CD14-positive monocyte (primary cell): ENCODE results near the gene PIK3R1. TPM values are rescaled to one million over a fixed set of nuclear protein-coding genes. Genes with fewer than 3 reads are reported as not detected.

Source experiments
- DNase-seq, 3 donors: peaks; one replicate each; pipeline ENCODE4 v3.0.0-alpha.2; 2011 to 2022
- H2AFZ ChIP-seq: 2 replicates; pipeline ENCODE4 v1.6.0; 2012; ENCODE audit warnings: mild to moderate bottlenecking, low read depth, low read length, inconsistent platforms; ENCODE audit not compliant: insufficient read depth, poor library complexity, severe bottlenecking
- H3K27ac ChIP-seq, 2 donors: 1 replicate in 1 of 2; 2 replicates in 1 of 2; pipeline ENCODE4 v1.5.1; 2012 to 2013; ENCODE audit warnings: low read length in 2 of 2, control low read depth in 1 of 2, inconsistent platforms in 1 of 2, low read depth in 1 of 2, mild to moderate bottlenecking in 1 of 2
- H3K27me3 ChIP-seq, 2 donors: one replicate each; pipeline versions ENCODE4 v1.6.0 to v1.6.1; 2011 to 2013; ENCODE audit warnings: low read length in 2 of 2; ENCODE audit not compliant: control insufficient read depth in 2 of 2, insufficient read depth in 2 of 2
- H3K36me3 ChIP-seq, 2 donors: replicated peaks in 1 of 2; 1 replicate in 1 of 2; 2 replicates in 1 of 2; pipeline versions ENCODE4 v1.5.1 to v1.6.1; 2012 to 2013; ENCODE audit warnings: low read length in 2 of 2, control low read depth in 1 of 2, inconsistent platforms in 1 of 2, mild to moderate bottlenecking in 1 of 2; ENCODE audit not compliant: insufficient read depth in 2 of 2, control insufficient read depth in 1 of 2
- H3K4me1 ChIP-seq, 2 donors: 1 replicate in 1 of 2; 2 replicates in 1 of 2; pipeline versions ENCODE4 v1.5.1 to v1.6.1; 2012 to 2013; ENCODE audit warnings: low read length in 2 of 2, control low read depth in 1 of 2, inconsistent platforms in 1 of 2, mild to moderate bottlenecking in 1 of 2, moderate library complexity in 1 of 2; ENCODE audit not compliant: insufficient read depth in 2 of 2, control insufficient read depth in 1 of 2
- H3K4me2 ChIP-seq: replicated peaks from 2 replicates; pipeline ENCODE3; 2012; ENCODE audit warnings: low read length, moderate library complexity, mild to moderate bottlenecking; ENCODE audit not compliant: poor library complexity, severe bottlenecking; ENCODE audit errors: extremely low read depth
- H3K4me3 ChIP-seq, 3 experiments: fragments of 200-600 bp in 1 of 3; sonication (generic) in 1 of 3; replicated peaks in 1 of 3; 1 replicate in 2 of 3; 2 replicates in 1 of 3; pipeline ENCODE4 v1.5.1; 2011 to 2013; ENCODE audit warnings: low read length in 3 of 3, mild to moderate bottlenecking in 3 of 3, control low read depth in 2 of 3, low read depth in 2 of 3, inconsistent platforms in 1 of 3, moderate library complexity in 1 of 3
- H3K79me2 ChIP-seq: 2 replicates; pipeline ENCODE4 v1.6.0; 2012; ENCODE audit warnings: mild to moderate bottlenecking, control low read depth, inconsistent platforms, low read length, moderate library complexity; ENCODE audit not compliant: insufficient read depth
- H3K9ac ChIP-seq: 2 replicates; pipeline ENCODE4 v1.6.0; 2017; ENCODE audit warnings: low read length, mild to moderate bottlenecking; ENCODE audit not compliant: insufficient read depth, poor library complexity, severe bottlenecking
- H3K9me3 ChIP-seq, 2 donors: replicated peaks in 1 of 2; 1 replicate in 1 of 2; 2 replicates in 1 of 2; pipeline versions ENCODE4 v1.5.1 to v1.6.1; 2012 to 2013; ENCODE audit warnings: low read length in 2 of 2, control low read depth in 1 of 2; ENCODE audit not compliant: control insufficient read depth in 1 of 2, insufficient read depth in 1 of 2
- H4K20me1 ChIP-seq: 2 replicates; pipeline ENCODE4 v1.6.0; 2012; ENCODE audit warnings: mild to moderate bottlenecking, low read length, control low read depth, moderate library complexity; ENCODE audit not compliant: insufficient read depth
- H3K27ac Mint-ChIP-seq, 7 donors: one replicate each; pipeline ENCODE4 v1.8.0; 2020; ENCODE audit warnings: mild to moderate bottlenecking in 7 of 7, mixed read lengths in 7 of 7, moderate library complexity in 6 of 7, inconsistent platforms in 2 of 7
- H3K27me3 Mint-ChIP-seq, 3 donors: one replicate each; pipeline ENCODE4 v1.8.0; 2021 to 2022; ENCODE audit warnings: low read depth in 3 of 3, mild to moderate bottlenecking in 3 of 3, mixed read lengths in 3 of 3, moderate library complexity in 3 of 3, inconsistent platforms in 1 of 3
- H3K36me3 Mint-ChIP-seq, 2 donors: one replicate each; pipeline ENCODE4 v1.8.0; 2020; ENCODE audit warnings: mixed read lengths in 2 of 2, inconsistent platforms in 1 of 2, mild to moderate bottlenecking in 1 of 2
- H3K4me1 Mint-ChIP-seq: one replicate; pipeline ENCODE4 v1.8.0; 2020; ENCODE audit warnings: mild to moderate bottlenecking, mixed read lengths
- H3K4me3 Mint-ChIP-seq, 2 donors: one replicate each; pipeline ENCODE4 v1.8.0; 2020; ENCODE audit warnings: mild to moderate bottlenecking in 2 of 2, mixed read lengths in 2 of 2, moderate library complexity in 1 of 2
- H3K9me3 Mint-ChIP-seq, 7 donors: one replicate each; pipeline ENCODE4 v1.8.0; 2020 to 2022; ENCODE audit warnings: mixed read lengths in 7 of 7, mild to moderate bottlenecking in 6 of 7, moderate library complexity in 6 of 7, inconsistent platforms in 2 of 7
- CTCF ChIP-seq: fragments of 200-600 bp; IDR thresholded peaks from one replicate; pipeline ENCODE4 v1.8.0; 2022; ENCODE audit warnings: antibody characterized with exemption, mild to moderate bottlenecking
- WGBS: methylation state at CpG from one replicate; pipeline ENCODE4 v1.1.5; 2013; ENCODE audit warnings: missing lambda C conversion rate; ENCODE audit not compliant: insufficient coverage; 5-methylcytosine and 5-hydroxymethylcytosine counted together
- intact Hi-C, 2 donors: fragments of 100-400 bp; cut with micrococcal nuclease; formaldehyde crosslinking; loops; one replicate each; pipeline versions ENCODE4 v1.15.0 to v1.15.1; 2023
- polyA plus RNA-seq, 3 donors: library from polyadenylated mRNA; depleted of rRNA in 1 of 3; unstranded in 2 of 3; stranded (reverse) in 1 of 3; fragments of 300-500 nt in 2 of 3; fragments of >200 nt in 1 of 3; fragmentation: Illumina TruSeq in 2 of 3; gene quantifications; 1 replicate in 2 of 3; 2 replicates in 1 of 3; pipeline ENCODE4 v1.2.3, GENCODE V29; 2012 to 2021

PIK3R1 gene
- polyA plus RNA-seq, 3 donors: 9.5 to 25.5 (median 10.5) TPM

GRCh38 chr5:68303754-68304420 lies 88.3 kb downstream of the PIK3R1 start:
- no peak overlapping the region for H3K27ac ChIP-seq
- Mint-ChIP-seq H3K27ac (no peak overlapping the region), H3K9me3 (no peaks in the 10 kb centered on the region), H3K36me3 (peaks cover 19 to 20% of the 10 kb centered on the region in 2 donors), H3K4me3 (no peak overlapping the region), H3K4me1 (no peaks in the 10 kb centered on the region), H3K27me3 (peaks cover 0 to 1% (median 0%) of the 10 kb centered on the region in 3 donors)
- no peaks in the 10 kb centered on the region for H3K27me3 ChIP-seq
- H3K4me1 ChIP-seq: no peaks in the 10 kb centered on the region
- H3K4me2 ChIP-seq: no peak overlapping the region
- no peak for DNase-seq
- H3K36me3 ChIP-seq: peaks cover 11 to 35% of the 10 kb centered on the region in 2 donors
- no peak overlapping the region for H2AFZ ChIP-seq
- H4K20me1 ChIP-seq: no peaks in the 10 kb centered on the region
- no peaks in the 10 kb centered on the region for H3K9me3 ChIP-seq
- H3K9ac ChIP-seq: no peak overlapping the region
- WGBS: no CpG with 5 or more reads among the region's 4 CpGs
- no peak overlapping the region for H3K4me3 ChIP-seq
- TF ChIP-seq CTCF: no peak
- intact Hi-C loops: no loop called here
- H3K79me2 ChIP-seq: no peaks in the 10 kb centered on the region

- H2AFZ ChIP-seq: no peak overlapping the region
- peaks cover 5 to 28% of the 10 kb centered on the region in 2 donors for H3K36me3 ChIP-seq
- DNase-seq: no peak
- no peak overlapping the region for H3K27ac ChIP-seq
- no peaks in the 10 kb centered on the region for H3K27me3 ChIP-seq
- intact Hi-C loops: no loop called here
- H3K79me2 ChIP-seq: no peaks in the 10 kb centered on the region
- no CpG with 5 or more reads among the region's 3 CpGs for WGBS
- peaks cover 0 to 1% (median 0%) of the 10 kb centered on the region in 3 donors for H3K27me3 Mint-ChIP-seq
- no peak overlapping the region for H3K27ac Mint-ChIP-seq
- H3K36me3 Mint-ChIP-seq: peaks cover 13 to 15% of the 10 kb centered on the region in 2 donors
- no peak overlapping the region for H3K4me3 ChIP-seq
- no peak overlapping the region for H3K4me3 Mint-ChIP-seq
- no peaks in the 10 kb centered on the region for H3K4me1 ChIP-seq
- H4K20me1 ChIP-seq: no peaks in the 10 kb centered on the region
- no peaks in the 10 kb centered on the region for H3K4me1 Mint-ChIP-seq
- no peaks in the 10 kb centered on the region for H3K9me3 ChIP-seq
- H3K9ac ChIP-seq: no peak overlapping the region
- no peaks in the 10 kb centered on the region for H3K9me3 Mint-ChIP-seq
- H3K4me2 ChIP-seq: no peak overlapping the region
- TF ChIP-seq CTCF: no peak
These were observed 89.0 kb downstream of the PIK3R1 start for GRCh38 chr5:68304421-68305052.
